GM19463 (cell line): Measurements from ENCODE around the gene CAST.
"Not testable (repeated sequence)": the region's sequence is repeated elsewhere in the genome, so short reads cannot be mapped to it uniquely, and the experiment has no call there.

Experiments
- ATAC-seq: cut with Tn5 transposase; IDR thresholded peaks from one replicate; pipeline ENCODE4 v1.9.1; 2021; ENCODE audit warnings: mild to moderate bottlenecking, moderate library complexity; ENCODE audit not compliant: unreplicated experiment

Gene CAST

DNA sequence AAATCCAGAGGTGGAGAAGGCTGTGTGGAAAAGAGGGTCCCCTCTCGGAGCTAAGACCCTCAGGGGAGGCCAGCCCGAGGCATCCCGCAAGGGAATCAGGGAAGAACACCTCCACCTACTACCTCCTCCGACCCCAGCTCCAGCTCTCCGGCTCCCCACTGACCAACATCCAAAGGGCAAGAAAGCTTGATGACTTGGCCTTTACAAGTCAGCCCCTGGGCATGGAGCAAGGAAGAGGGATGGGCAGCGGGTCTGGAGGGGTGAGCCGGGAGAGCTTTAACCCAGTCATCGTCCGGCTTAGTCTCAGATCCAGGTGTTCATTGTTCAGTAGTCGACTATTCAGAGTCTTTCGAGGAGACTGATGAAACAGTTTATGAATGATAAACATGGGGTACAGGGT is 113.5 kb downstream of the CAST start:
- ATAC-seq: no peak

GRCh38 chr5:96776621-96777020 is 114.4 kb downstream of the CAST start:
- no peak for ATAC-seq

- ATAC-seq: no peak
Measured at GRCh38 chr5:96778409-96778808, 116.2 kb downstream of the CAST start.

- no peak for ATAC-seq
Measured at GRCh38 chr5:96780626-96781025, 118.5 kb downstream of the CAST start.

- no peak for ATAC-seq
Measured at GRCh38 chr5:96781031-96781971, 119.1 kb downstream of the CAST start.

DNA sequence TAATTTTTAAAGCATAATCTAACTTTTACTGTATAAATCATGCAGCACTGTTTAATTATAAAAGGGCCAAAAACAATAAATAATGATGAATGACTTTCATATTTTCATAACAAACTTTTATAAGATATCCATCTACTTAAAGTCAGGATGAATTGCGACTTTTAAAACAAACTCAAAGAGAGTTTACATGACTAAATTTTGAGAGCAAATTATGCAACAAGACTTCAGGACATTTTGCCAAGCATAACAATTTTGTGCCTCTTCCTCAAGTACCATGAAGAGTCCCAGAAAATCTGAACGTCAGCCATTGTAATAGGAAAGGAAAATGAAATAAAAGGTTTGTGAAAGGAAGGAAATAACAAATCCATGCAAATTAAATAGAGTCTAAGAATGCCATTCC is 121.2 kb downstream of the CAST start:
- no peak for ATAC-seq

DNA sequence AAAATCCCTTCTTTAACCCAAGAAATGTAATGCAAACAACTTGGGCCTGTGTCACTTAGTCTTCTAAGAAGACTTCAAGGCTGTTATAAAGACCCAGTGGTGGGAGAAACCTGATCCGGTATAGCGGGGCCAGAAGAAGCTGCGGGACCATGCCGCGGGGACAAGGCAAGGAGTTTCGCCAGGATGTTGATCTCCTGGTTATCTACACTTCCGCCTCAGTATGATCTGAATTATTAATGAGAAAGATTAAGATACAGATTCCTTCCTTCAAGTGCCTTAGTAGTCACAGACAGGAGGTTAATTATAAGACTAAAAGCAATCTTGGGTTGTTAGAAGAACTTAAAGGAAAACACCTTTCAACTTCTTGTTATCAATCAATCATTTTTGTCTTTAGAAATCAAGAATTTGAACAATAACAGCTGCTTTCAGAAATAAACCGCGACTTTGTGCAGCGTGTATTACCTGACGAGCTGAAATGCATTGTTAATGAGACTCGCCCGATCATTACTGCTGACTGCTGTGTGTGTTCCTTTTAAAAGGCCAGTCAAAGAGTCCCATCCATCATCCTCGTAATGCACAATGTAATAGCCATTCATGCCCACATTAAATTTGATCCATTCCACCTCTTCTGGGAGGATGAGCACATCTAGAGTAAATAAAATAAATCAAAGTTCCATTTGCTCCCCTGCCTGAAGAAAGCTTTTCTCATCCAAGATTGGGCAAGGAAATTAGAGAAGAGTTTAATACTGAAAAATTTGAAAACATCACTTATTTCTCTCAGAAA is 123.3 kb downstream of the CAST start:
- no peak for ATAC-seq

DNA sequence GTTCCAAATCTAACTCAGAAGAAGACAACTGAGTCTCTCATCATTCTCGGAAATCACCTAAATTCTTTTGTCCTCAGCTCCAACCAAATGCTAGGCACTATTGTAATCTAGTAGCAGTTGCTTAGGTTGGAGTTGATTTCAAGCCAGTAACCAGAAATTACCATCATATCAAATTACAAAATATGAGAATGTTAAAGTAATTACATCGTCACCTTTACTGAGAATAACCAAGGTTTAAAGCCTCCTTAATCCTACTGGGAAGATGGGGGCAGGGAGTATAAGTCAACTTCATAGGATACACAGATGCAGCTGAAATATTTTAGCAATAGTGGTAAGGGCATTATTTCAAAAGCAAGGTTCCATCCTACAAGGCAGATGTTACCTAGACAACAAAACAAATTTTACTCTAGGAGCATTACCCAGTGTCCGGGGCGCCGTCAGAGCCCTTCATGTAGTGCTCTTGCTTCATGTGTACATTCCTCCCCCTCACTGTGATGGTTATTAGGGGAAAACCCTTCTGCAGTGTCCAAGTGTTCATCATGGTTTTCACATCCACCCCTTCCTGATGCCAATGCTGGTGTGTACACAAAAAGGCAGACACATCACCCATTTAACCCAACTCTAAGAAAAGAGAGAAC is 126.1 kb downstream of the CAST start:
- no peak for ATAC-seq

GRCh38 chr5:96789794-96790330 is 127.7 kb downstream of the CAST start:
- no peak for ATAC-seq

DNA sequence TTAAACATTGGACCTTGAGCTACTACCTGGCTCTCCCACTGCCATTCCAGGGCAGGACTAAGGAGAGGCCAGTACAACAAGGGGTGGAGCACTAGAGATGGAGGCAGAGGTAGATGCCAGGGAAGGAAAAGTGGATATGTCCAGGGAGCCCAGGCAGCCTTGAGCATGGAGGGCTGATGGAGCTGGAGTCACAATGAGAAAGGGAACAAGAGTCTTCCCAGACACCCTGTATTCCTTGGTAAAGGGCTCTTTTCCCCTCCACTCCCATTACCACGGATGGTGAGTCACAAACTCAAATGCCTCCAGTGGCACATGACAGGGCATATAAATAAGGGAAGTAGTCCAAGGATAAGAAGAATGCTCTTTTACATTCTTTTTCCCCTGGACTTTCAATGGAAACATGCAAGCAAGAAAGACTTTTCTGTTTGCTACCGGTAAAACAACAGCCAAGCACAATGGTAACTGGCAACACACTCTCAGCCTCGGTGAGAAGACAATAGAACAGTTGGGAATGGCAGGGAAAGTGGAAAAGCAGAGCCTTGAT is 128.9 kb downstream of the CAST start:
- ATAC-seq: no peak

DNA sequence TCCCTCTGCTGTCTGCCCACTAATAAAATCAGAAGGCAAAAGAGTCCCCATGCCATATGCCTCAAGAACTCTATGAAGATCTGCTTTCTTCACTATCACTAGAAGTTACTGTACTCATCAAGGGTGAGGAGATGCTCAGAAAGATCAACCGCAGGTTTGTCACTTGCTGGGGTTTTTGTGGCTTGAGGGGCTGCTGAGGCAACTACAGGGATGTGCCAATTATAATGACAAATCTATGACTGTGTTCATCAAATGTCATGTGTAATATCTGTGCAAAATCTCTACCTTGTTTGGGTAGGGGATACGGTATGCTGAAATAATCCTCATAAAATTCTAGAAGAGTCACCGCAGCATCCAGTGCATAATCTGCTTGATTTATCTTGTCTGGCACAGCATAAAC is 132.6 kb downstream of the CAST start:
- ATAC-seq: no peak

DNA sequence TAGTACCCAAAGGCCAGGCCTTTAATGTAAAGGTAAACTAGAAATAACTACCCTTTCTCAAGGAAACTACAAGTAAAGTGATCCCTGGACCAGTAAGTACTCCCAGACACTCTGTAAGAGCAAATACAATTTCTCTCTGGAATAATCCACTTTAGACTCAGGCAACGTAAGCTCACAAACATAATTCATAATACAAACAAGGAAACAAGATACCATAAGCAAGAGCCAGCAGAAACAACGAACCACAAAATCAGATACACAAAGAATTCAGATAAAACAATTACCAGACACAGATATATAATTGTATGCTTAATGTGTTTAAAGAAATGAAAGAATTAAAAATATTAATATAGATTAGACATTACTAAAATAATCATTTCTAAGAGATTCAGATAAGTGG is 133.4 kb downstream of the CAST start:
- no peak for ATAC-seq

- no peak for ATAC-seq
Measured at GRCh38 chr5:96796434-96796833, 134.3 kb downstream of the CAST start.

DNA sequence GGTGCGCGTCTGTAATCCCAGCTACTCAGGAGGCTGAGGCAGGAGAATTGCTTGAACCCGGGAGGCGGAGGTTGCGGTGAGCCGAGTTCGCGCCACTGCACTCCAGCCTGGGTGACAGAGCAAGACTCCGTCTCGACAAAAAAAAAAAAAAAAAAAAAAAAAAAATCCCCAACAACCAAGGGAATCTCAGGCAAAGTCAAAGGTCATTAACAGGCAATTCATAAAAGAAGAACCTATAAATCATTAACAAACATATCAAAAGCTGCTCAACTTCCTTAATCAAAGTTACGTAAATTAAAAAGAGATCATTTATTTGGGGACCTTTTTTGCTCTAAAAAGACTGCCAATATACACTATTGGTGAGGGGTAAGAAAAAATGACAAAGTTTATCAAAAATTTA is 139.5 kb downstream of the CAST start:
- ATAC-seq: not testable (repeated sequence)

- peak; percentile 34 for ATAC-seq
Measured at GRCh38 chr5:96807075-96807654, 145.0 kb downstream of the CAST start.

DNA sequence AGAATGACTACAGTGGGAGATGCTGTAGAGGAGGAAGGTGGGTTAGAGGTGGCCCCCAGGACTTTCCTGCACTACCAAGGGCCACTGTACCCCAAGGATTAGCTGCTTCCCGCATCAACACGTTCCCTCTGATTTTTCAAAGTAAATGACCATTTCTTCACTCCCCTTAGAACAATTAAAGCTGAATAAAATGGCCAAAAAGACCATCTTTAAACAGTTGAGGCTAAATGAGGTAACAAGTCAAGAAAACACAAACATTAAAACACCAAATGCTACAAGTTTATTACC is 146.3 kb downstream of the CAST start:
- no peak for ATAC-seq

DNA sequence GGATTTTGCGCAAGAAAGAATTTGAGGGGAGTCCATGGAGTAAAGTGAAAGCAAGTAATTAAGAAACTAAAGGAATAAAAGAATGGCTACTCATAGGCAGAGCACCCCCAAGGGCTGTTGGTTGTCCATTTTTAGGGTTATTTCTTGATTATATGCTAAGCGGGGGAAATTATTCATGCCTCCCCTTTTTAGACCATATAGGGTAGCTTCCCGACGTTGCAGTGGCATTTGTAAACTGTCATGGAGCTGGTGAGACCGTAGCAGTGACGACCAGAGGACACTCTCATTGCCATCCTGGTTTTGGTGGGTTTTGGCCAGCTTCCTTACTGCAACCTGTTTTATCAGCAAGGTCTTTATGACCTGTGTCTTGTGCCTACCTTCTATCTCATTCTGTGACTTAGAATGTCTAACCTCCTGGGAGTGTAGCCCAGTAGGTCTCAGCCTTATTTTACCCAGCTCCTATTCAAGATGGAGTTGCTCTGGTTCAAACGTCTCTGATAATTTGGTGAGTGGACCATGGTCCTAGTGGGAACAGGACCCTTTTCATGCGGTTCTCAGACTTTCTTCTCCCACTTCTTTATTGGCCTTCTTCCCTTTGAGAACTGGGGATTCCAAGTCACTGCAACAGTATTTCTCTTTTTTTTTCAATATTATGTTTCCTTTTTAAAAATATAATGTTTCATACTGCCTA is 146.8 kb downstream of the CAST start:
- no peak for ATAC-seq

DNA sequence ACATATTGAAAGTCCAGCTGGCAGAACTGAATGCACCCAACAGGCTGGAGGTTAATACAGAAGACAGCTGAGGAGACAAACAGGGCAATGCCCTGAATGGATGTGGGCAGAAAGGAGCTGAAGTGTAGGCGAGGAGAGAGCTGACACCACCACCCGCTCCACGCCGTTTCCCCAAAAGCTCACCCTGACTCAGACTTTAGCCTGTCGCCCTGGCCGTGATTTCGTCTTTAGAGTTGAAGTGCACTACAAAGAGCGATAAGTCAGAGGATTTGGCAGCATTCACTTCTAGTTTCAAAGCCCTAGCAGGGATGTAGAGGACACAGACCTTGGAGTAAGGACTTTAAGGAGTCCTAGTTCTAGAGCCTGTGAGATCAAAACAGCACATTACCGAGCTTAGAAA is 147.7 kb downstream of the CAST start:
- no peak for ATAC-seq

- ATAC-seq: no peak
Measured at GRCh38 chr5:96812851-96813250, 150.7 kb downstream of the CAST start.

DNA sequence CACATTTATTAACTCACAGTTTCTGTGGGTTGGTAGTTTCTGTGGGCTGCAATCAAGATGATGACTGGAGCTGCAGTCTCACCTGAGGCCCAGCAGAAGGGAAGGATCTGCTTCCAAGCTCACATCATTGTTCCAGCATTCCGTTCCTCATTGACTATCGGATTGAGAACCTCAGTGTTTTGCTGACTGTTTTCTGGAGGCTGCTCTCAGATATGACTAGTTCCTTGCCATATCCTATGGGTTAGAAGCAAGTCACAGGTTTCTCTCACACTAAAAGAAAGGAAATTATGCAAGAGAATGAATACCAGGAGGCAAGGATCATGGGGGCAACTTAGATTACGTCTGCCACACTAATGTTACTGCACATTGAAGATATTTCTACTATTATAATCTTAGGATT is 151.9 kb downstream of the CAST start:
- no peak for ATAC-seq
